Bronchial epithelial cell (primary cell): ENCODE results near the gene TCAF1. TPM values are rescaled to one million over a fixed set of nuclear protein-coding genes. Genes with fewer than 3 reads are reported as not detected.

Experiments
- DNase-seq: peaks from one replicate; pipeline ENCODE4 v3.0.0-alpha.2; 2010; ENCODE audit warnings: low read depth
- FAIRE-seq: peaks from 2 replicates; lab custom pipeline; 2011; peaks lifted over from hg19 to GRCh38; lab: Jason Lieb, UNC
- H3K27me3 ChIP-seq: 2 replicates; pipeline ENCODE4 v1.5.1; 2011; ENCODE audit warnings: low read length; ENCODE audit not compliant: control insufficient read depth, insufficient read depth
- H3K36me3 ChIP-seq: 2 replicates; pipeline ENCODE4 v1.5.1; 2011; ENCODE audit warnings: low read length; ENCODE audit not compliant: control insufficient read depth, insufficient read depth
- H3K4me3 ChIP-seq: 2 replicates; pipeline ENCODE4 v1.5.1; 2011; ENCODE audit warnings: mild to moderate bottlenecking, low read depth, low read length, control low read depth
- total RNA-seq: library from RNA; depleted of rRNA; stranded (reverse); fragments of >200 nt; gene quantifications from 2 replicates; pipeline ENCODE4 v1.2.1, GENCODE V29; 2014
- TF ChIP-seq, protein P1 (sequence below): IDR thresholded peaks from 2 replicates; pipeline ENCODE4 v1.5.1; 2011; ENCODE audit warnings: mild to moderate bottlenecking, moderate library complexity, low read length, control low read depth, inconsistent platforms; ENCODE audit not compliant: insufficient read depth, severe bottlenecking

TCAF1 gene
- total RNA-seq, 1 donor from 2014 or later: 17.6 TPM

DNA sequence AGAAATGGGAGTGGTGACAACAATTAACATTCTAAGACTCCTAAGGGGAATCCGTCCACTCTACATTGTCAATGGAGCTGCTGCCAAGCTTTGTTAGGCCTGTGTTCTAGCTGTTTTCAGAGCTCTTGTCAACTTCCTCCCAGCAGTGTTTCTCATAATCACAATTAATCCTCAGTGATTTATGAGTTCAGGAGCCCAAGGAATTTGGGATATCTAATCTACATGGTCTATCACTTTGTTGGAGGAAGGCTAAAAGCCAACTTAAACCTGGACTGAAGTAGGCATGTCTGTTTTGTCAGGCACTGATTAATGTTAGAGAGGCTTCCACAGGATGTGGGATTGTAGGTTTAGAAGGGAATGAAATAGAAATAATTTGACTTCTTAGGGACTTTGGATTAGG, 22.9 kb upstream of the TCAF1 start:
- TF ChIP-seq, protein P1, sequence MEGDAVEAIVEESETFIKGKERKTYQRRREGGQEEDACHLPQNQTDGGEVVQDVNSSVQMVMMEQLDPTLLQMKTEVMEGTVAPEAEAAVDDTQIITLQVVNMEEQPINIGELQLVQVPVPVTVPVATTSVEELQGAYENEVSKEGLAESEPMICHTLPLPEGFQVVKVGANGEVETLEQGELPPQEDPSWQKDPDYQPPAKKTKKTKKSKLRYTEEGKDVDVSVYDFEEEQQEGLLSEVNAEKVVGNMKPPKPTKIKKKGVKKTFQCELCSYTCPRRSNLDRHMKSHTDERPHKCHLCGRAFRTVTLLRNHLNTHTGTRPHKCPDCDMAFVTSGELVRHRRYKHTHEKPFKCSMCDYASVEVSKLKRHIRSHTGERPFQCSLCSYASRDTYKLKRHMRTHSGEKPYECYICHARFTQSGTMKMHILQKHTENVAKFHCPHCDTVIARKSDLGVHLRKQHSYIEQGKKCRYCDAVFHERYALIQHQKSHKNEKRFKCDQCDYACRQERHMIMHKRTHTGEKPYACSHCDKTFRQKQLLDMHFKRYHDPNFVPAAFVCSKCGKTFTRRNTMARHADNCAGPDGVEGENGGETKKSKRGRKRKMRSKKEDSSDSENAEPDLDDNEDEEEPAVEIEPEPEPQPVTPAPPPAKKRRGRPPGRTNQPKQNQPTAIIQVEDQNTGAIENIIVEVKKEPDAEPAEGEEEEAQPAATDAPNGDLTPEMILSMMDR: no peak
- no peak for FAIRE-seq

DNA sequence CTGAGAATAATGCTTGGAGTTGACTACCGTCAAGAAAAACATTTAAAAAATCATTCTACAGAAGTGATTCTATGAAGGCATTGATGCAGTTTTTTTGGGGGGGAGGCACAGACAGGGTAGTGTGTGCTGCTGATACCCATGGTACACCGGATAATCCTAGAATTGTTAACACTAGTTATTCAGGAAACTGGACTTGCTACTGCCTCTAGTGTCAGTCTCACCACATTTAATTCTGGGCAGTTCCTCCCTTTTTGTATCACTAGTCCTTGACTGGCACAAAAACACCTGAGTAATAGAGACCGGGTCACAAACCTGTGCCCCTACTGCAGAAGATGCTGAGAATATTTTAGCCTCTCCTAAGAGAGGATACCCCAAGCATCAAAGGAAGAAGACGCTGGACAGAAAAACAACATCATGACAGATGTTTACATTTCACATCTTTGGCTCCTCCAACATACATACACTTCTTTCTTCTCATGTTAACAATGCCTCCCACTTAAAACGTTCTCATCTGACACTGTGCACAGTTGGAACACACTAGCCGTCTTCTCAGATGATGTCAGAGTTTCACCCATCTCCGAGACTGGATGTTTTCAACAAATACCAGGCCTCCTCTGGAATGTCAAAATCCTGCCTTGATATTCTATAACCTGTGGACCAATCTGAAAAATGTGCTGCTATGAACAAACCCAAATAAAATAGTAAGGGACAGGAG, 13.1 kb upstream of the TCAF1 start:
- DNase-seq (no peak), FAIRE-seq (no peak)
- Histone ChIP-seq H3K36me3 (no peaks in the 10 kb centered on the region), H3K4me3 (no peak overlapping the region), H3K27me3 (no peaks in the 10 kb centered on the region)
- TF ChIP-seq, protein P1: no peak

More for the DNA sequence above, 22.9 kb upstream of the TCAF1 start:
- DNase-seq: no peak
- Histone ChIP-seq H3K4me3 (no peak overlapping the region), H3K36me3 (no peaks in the 10 kb centered on the region), H3K27me3 (no peaks in the 10 kb centered on the region)

DNA sequence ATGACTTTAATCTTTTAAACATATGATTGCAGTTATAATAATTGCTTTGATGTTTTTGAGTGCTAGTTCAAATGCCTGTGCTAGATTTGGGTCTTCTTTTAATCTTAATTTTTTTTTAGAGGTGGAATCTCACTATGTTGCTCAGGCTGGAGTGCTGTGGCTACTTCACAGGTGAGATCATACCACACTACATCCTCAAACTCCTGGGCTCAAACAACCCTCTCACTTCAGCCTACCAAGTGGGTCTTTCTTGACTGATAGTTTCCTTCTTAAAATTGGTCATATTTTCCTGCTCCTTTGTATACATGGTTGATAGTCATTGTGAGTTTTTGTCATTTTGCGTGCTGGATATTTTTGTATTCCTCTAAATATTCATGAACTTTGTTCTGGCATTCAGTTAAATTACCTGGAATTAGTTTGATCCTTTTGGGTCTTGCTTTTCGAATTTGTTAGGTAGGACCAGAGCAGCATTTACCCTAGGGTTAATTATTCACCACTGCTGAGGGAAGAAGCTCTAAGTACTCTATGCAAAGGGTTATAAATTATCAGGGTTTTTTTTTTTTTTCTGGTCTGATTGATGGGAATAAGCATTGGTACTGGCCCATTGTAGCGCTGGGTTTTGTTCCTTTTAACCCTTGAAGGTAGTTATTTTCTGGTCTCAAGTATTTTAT, 12.1 kb upstream of the TCAF1 start:
- Histone ChIP-seq H3K36me3 (no peaks in the 10 kb centered on the region), H3K4me3 (no peak overlapping the region), H3K27me3 (no peaks in the 10 kb centered on the region)
- DNase-seq (no peak), FAIRE-seq (no peak)
- TF ChIP-seq, protein P1: no peak

DNA sequence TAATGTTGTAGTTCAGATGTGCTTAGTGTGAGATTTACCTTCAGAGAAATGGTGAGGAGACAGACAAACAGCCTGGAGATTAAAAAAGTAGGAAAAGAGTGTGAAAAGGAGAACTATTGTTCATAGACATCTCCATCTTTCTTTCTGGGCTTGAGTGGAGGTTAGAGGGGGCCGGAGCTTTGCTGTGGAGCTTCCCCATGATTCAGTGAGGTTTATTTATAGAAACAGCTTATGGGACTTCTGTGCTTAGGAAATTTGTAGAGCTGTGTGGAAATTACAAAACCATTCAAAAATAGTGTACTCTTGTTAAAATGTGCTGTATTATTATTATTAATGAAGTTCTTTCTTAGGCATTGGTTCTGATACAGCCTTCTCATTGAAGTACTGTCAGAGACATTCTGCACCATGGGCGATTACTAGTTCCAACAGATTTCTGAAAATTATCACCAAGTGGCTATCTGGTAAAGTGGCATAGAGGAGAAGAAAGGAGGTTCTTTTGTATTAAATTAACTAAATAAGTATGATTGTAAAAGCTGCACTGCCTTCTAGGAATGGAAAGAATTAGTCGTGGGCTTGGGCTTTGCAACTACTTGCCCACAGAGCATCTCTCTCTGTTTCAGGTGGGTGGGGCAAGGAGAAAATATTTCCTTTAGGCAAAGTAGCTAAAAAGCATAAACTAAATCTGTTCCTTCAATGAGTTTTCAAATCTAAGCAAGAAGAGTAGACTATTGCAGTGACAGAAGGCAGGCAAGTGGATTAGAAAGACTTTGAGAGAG, 8.7 kb upstream of the TCAF1 start:
- H3K36me3 ChIP-seq: no peaks in the 10 kb centered on the region
- FAIRE-seq (no peak), DNase-seq (peak; percentile 8)
- no peak overlapping the region for H3K4me3 ChIP-seq
- TF ChIP-seq, protein P1: no peak
- no peaks in the 10 kb centered on the region for H3K27me3 ChIP-seq

DNA sequence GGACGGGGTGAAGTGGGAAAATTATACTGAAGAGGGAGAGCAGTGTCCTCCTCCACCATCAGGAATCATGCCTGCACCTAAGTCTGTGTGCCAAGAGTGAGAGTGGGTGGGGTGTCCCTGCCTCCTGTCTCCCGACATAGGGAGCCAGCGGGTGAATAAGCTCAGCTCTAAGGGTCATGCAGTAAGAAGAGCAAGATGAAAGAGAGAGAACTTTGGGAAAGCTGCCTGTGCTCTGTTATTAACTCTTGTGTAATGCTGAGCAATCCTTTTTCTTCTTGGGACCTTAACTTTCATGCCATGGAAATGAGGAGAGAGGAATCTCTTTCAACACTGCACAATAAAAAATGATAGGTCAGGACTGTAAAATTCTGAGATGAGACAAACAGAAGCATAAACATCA, 7.9 kb upstream of the TCAF1 start:
- H3K27me3 ChIP-seq: no peaks in the 10 kb centered on the region
- no peak overlapping the region for H3K4me3 ChIP-seq
- DNase-seq: no peak
- H3K36me3 ChIP-seq: no peaks in the 10 kb centered on the region
- no peak for FAIRE-seq
- TF ChIP-seq, protein P1: no peak
